Hypothalamus (tissue), 51 donors: Measurements from ENCODE around the gene MSRB3.

Experiments
- DNase-seq, 51 donors: peaks; one replicate each; lab custom pipeline; 2025; lab: John Stamatoyannopoulos, UW

The MSRB3 gene

DNA sequence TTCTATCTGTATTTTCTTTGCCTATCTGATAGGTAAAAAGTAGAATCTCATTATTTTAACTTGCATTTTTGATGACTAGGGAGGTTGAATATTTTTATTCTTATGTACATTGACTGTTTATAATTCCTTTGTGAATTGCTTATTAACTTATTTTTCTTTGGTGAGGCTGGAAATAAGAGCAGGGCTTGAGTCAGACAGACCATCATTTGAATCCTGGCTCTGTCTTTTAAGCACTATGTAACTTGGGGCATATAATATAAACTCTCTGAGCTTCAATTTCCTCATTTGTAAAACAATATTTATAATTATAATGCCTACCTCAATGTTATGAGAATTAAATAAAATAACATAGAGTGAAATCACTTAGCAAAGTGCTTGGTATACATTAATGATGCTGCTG lies 108.9 kb downstream of the MSRB3 start:
- no peak for DNase-seq

- no peak for DNase-seq
These were observed 111.0 kb downstream of the MSRB3 start for GRCh38 chr12:65389436-65389835.

DNA sequence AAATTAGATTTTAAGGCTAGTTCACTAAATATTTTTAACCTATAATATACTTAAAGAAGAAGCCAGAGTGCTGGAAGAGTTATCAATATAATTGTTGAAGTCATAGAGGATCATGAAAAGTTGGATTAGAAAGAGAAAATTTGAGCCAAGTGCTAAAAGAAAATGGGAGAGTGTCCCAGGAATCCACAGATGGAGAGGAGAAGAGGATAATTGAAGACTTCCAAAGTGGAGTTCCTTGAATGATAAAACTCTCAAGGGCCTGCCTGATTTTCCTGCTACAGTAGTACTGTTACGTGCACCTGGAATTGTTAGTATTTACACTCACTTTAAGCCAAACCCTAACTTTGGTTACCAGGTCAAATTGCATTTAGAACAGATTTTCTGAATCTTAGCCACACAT lies 113.2 kb downstream of the MSRB3 start:
- DNase-seq, result no peak

GRCh38 chr12:65392491-65392890 lies 114.0 kb downstream of the MSRB3 start:
- DNase-seq, result no peak

GRCh38 chr12:65403188-65403587 lies 124.7 kb downstream of the MSRB3 start:
- DNase-seq, result peak in 2 of 51 donors; percentile 0 to 3

- DNase-seq, result no peak
These were observed 129.1 kb downstream of the MSRB3 start for GRCh38 chr12:65407388-65408149.

DNA sequence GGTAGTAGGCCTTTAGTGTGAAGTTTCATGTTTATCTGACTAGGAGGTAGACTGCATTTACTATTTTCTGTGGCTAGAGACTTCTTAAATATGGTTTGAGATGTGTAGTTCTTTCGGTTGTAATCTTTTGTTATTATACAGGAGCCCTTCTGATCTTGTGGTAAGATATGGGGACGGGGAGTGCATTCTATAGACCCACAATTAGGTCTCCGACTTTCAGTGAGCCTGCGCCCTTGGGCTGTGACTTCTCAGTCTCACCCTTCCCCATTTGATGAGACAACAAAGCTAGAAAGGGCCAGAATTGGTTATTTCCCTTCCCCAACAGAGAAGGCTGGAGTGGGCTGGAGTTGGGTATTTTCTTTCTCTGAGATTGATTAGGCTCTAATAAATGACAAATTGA lies 130.0 kb downstream of the MSRB3 start:
- no peak for DNase-seq

DNA sequence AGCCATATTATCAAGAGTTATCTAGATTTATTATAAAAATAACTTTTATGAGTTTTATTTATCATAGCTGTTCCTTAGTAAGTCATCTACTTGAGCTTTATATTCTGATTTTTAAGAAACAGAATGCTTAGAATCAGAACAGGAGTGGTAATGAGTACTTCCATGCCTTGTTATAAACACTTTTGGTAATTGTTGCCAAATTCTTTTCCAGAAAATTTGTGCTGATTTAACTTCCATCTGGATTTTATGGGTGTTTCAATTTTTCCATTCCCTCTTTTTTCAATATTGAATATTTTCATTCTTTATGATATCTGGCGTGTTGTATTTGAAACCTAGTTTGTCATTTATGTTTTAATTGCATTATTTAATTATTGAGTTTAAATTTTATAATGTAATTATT lies 131.2 kb downstream of the MSRB3 start:
- DNase-seq, result no peak

DNA sequence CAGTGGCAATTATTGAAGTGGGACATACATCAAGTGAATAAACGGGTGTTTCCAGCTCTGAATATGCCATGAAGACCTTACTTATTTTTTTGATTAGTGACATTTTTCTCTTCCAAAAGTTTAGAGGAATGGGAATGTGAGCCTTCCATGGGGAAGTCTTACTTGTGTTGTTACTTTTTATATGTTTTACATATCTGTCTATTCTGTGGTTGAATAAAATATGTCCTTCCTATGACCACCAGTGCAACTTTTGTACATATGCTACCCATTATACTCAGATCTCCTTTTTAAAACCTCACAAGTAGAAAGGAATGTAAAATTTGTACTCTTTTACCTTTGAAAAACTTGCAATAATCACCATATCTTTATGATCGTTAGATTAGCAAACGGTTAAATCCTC lies 132.7 kb downstream of the MSRB3 start:
- no peak for DNase-seq

DNA sequence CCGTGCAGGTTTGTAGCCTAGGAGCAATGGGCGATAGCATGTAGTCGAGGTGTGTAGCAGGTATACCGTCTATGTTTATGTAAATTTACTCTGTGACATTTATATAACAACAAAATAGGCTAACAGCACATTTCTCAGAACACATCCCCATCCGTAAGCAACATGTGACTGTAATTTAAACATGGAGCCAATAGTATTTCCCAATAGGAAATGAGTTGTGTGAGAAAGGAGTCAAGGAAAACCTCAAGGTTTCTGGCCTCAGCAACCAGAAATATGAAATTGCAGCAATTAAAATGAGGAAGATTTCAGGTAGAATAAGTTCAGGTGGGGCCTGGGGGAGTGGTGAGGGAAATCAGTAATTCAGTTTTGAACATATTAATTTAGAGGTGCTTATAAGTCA lies 136.0 kb downstream of the MSRB3 start:
- DNase-seq, result no peak

DNA sequence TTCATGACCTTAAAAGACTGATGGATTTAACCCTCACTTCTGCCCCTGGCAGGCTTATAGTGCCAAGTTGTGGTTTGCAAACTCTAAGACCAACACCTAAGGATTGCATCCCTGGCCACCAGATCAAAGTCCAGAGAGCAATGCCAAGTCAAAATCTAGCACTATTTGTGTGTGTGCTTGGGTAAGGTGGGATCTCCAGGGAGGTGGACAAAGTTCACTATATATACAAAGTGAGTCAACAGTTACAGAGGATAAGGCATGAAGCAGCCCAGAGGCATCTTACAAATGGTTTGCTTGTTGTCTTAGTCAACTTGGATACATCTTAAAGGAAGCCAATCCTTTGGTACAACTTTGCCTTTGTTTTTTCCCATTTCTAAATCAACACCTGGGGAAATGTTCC lies 137.3 kb downstream of the MSRB3 start:
- no peak for DNase-seq

DNA sequence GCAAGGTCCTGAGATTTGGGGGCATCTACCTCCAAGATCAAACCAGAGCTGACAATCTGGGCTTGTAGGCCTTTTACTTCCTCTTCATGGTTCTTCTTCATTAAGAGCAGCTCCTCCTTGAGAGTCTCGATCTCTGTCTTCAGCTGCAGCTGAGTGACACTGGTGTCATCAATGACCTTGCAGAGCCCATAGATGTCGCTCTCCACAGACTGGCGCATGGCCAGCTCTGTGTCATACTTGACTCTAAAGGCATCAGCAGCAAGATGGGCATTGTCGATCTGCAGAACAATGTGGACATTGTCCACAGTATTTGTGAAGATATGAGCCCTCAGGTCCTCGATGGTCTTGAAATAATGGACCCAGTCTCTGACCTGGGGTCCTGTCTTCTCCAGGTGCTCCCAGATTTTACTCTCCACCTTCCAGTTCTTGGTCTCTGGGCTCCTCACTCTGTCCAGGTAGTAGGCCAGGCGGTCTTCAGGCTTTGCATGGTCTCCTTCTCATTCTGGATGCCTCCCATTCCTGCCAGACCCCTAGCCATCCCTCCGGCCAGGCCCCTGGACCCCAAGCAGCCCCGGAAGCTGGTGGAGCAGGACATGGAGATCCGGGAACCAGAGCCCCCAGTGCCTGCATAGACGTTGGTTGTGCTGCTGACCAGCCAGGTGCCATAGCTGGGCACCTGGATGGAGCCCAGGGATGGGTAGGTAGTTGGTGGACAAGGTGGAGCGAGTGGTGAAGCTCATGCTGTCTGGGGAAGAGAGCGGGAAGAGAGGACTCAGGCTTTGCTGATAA lies 141.0 kb downstream of the MSRB3 start:
- DNase-seq, result no peak

DNA sequence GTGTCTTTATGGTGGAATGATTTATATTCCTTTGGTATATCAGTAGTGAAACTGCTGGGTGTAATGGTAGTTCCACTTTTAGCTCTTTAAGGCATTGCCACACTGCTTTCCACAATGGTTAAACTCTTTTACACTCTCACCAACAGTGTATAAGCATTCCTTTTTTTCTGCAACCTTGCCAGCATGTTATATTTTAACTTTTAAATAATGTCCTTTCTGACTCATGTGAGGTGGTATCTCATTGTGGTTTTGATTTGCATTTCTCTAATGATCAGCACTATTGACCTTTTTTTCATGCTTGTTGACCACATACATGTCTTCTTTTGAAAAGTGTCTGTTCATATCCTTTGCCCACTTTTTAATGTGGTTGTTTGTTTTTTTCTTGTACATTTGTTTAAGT lies 142.5 kb downstream of the MSRB3 start:
- DNase-seq, result no peak

DNA sequence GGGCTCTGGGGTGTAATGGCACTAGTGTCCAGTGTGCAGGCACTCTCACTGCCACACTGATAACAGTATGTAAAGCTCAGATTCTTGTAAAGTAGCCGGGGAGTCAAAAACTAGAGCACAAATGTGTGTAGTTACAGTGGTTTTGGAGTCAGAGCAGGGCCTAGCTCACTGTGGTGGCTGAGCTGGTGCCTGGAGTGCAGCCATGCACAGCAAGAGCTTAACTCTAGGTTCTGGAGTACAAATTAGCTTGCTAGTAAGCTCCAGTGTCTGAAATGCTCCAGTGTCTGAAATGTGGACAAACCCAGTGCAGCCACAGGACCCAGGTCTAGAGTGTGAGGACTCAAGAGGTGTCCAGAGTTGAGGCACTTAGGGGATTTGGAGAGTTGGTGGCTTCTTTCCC lies 149.2 kb downstream of the MSRB3 start:
- DNase-seq, result no peak

GRCh38 chr12:65430006-65430405 lies 151.5 kb downstream of the MSRB3 start:
- DNase-seq, result no peak

DNA sequence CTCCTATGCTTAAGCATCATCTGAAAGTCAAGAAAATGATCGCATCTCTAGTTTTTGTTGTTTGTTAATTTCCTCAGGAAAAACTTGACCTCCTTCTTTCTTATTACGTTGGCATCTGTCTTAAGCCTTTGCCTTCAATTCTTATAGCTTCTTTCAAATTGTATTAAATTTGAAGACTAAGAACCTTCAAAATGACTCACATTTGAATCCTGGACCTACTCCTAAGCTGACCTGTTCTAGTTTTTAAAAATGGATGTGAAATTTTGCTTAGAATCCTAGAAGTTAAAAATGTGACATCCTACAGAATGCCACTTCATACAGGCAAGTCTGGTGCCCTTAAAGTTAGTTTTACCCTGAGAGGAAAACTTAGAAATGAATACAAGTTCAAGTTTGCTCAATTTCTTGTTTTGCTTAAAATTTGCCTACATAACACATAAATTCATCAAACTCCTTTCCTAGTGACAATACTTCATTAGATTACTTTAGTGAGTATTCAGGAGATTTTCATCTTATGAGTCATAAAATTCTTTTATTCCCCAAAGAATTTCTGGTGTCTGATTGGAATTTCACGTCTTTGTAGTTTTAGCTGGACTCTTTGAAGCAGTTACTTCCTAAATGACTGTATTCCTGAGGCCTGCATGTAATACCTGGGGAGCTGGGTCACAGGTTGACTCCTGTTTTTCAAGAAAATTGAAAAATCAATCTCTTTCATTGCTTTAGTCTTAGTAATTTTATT lies 152.3 kb downstream of the MSRB3 start:
- no peak for DNase-seq

GRCh38 chr12:65432114-65432513 lies 153.6 kb downstream of the MSRB3 start:
- no peak for DNase-seq

- DNase-seq, result no peak
These were observed 154.2 kb downstream of the MSRB3 start for GRCh38 chr12:65432651-65433050.

DNA sequence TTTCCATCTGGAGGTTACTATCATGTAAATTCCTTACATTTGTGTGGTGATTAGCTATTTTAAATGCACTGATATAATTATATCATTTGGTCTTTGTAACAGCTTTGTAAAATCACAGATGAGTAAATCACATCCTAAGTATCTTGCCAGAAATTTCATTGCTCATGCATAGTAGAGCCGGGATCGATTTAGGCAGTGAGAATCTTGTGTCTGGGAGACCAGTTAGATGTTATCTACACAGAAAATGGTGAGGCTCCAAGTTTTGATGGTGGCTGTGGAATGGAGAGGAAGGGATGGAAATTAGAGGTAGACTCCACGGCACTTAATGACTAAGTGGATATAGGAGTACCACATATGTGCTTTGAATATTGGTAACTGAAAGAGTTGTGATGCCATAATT lies 156.3 kb downstream of the MSRB3 start:
- no peak for DNase-seq

DNA sequence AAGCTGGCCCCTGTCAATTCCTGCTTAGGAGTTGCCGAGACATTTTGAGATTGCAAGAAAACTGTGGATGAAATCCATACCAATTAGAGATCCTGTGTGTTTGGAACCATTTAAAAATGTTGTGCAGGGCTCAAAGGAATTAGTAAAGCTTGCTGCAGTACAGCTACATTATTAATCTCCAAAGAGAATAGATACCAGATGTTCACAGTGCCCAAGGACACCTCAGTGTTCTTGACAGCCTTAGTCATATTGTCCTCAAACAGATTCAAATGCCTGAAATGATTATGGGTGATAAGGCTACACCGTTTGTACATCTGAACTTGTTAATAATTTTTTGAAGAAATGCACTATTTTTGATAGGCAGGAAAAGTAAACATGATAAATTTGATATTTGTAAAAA lies 164.6 kb downstream of the MSRB3 start:
- no peak for DNase-seq

DNA sequence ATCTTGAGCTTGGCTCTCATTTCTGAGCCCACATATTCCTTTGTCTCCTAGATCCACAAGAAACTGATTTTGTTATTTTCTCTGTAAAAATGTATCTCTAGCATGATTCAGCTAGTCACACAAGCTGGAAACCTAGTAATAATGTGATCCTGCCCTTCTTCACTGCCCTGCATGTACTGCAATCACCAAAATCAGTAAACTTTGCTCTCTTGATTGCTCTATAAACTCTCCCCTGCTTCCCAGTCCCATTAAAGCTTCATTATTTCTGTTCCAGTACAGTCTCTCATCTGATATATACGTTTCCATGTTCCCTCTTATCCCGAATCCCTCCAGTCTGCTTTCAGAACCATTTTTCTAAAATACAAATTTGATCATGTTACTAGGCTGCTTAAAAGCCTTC lies 166.5 kb downstream of the MSRB3 start:
- no peak for DNase-seq

- DNase-seq, result no peak
These were observed 168.4 kb downstream of the MSRB3 start for GRCh38 chr12:65446901-65447300.
